Measurements from ENCODE around the gene MCRIP1.
"Not testable (repeated sequence)": the region's sequence is repeated elsewhere in the genome, so short reads cannot be mapped to it uniquely, and the experiment has no call there.

MCRIP1 gene

DNA sequence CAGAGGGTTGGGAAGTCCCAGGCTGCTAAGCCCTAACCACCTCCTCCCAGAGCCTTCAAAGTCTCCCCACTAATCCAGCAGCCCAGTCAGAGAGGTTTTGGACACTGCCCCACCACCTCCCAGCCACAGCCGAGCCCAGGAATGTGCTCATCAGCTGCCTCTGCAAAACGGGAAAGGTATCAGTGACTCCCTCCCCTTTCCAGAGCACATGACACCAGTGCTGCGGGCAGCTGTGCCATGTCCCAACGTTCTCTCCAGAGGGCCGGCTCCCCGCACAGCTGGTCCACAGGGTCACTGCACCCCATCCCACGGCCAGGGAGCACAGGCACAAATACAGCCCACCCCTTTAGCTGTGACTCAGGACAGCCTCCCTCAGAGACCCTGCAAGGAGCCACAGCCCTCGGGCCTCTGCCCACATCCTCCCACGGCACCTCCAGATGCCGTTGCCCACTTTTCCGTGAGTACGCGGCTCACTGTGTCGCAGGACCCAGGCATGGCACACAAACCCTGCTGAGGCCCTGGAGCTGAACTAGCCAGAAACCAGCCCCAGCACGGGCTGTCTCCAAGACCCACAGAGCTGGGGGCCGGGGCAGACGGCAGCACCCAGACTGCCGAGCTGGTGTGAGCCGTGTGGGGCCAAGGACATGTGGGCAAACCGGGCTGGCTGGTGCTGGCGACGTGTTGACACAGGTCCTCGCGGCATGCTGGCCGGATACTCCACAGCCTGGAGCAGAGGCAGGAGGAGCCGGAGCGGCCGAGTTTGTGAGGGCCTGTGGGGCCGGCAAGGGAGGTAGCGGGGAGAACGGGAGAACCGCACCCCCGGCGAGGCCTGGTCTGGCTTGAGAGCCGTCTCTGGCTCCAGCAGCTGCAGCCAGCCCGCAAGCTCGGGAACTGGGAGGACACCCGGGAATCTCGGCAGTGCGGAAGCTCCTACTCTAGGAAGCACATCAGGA, 8.0 kb upstream of the MCRIP1 start:
- no peak for DNase-seq (ENCODE audit: low spot score)

DNA sequence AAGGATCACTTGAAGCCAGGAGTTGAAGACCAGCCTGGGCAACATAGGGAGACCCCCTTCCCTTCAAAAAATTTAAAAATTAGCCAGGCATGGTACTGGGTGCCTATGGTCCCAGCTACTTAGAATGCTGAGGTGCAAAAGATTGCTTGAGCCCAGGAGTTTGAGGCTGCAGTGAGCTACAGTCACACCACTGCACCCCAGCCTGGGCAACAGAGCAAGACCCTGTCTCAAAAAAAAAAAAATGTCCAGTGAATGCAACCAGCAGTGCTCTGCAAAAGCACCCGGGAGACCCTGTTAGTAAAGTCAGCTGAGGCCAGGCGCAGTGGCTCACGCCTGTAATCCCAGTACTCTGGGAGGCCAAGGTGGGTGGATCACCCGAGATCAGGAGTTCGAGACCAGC, 7.0 kb upstream of the MCRIP1 start:
- not testable (repeated sequence) for DNase-seq (ENCODE audit: low spot score)

GRCh38 chr17:81839301-81839700, 6.2 kb upstream of the MCRIP1 start:
- DNase-seq (ENCODE audit: low spot score): no peak

DNA sequence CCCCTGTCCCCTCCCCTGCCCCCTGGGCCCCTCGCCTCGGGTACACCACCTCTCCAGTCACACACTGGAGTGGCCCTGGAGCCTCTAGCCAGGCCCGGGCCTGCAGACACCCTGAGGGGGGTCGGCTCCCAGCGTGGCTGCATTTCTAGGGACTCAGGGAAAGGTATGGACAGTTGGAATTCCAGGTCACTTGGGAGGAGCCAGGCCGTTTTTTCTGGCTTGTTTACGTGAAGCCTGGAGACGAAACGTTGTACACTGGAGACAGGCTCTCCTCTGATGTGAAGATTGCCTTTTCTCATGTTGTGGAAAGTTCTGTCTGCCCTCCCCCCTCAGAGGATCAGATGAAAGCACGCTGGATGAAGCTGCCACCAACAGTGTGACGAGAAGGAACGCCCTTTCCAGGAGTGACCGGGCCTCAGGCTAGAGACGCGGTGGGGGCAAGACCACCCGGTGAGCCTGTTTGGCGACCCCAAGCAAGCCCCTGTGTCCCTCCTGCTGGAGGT, 5.7 kb upstream of the MCRIP1 start:
- no peak for DNase-seq (ENCODE audit: low spot score)

GRCh38 chr17:81837641-81838040, 4.5 kb upstream of the MCRIP1 start:
- DNase-seq (ENCODE audit: low spot score): no peak

GRCh38 chr17:81834831-81835267, 1.8 kb upstream of the MCRIP1 start, which contains the start of gene PPP1R27:
TSS of gene PPP1R27 (minus strand) at chr17:81835050. CDS start at chr17:81834953, 97 bp downstream.
- DNase-seq (ENCODE audit: low spot score): no peak

GRCh38 chr17:81833921-81834830, 1.1 kb upstream of the MCRIP1 start:
- no peak for DNase-seq (ENCODE audit: low spot score)

- peak; percentile 66 for DNase-seq (ENCODE audit: low spot score)
Observed at GRCh38 chr17:81832608-81833159, 407 bp downstream of the MCRIP1 start.

GRCh38 chr17:81831957-81832607, 1.0 kb downstream of the MCRIP1 start:
- peak; percentile 57 for DNase-seq (ENCODE audit: low spot score)

DNA sequence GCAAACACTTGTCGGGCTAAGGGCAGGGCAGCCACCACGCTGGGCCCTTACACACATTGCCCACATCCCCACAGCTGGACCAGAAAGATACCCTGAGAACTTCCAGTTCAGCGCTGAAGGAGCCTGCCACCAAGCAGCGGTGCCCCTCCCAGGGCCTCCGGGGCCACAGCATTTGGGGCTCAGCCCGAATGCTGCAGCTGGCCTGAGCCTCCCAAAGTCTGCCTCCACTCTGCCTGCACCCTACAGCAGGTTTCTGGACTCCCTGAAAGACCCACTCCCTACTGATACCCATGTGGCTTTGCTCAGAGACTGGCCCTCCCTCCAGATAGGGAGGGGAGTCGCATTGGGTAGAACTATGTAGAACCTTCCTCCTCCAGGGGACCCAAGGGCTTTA, 1.5 kb downstream of the MCRIP1 start:
- DNase-seq (ENCODE audit: low spot score): no peak

- DNase-seq (ENCODE audit: low spot score): no peak
Observed at GRCh38 chr17:81829858-81830257, 3.2 kb downstream of the MCRIP1 start.

DNA sequence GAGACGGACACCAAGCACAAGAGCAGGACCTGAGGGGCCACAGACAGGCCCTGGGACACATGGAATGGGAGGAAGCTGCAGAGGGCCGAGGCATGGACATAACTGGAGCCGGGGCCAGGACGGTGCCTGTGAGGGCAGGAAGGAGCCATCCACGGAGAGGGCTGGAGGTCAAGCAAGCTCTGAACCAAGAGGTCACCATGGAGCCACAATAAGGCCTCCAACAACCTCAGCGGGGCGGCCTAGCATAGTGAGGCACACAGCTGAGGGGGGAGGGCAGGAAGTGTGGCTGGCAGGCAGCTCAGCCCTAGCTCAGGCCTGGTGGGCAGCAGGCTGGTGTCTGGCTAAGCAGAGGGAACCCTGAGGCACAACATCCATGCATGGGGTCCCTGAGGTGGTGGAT, 4.4 kb downstream of the MCRIP1 start:
- DNase-seq (ENCODE audit: low spot score): no peak

DNA sequence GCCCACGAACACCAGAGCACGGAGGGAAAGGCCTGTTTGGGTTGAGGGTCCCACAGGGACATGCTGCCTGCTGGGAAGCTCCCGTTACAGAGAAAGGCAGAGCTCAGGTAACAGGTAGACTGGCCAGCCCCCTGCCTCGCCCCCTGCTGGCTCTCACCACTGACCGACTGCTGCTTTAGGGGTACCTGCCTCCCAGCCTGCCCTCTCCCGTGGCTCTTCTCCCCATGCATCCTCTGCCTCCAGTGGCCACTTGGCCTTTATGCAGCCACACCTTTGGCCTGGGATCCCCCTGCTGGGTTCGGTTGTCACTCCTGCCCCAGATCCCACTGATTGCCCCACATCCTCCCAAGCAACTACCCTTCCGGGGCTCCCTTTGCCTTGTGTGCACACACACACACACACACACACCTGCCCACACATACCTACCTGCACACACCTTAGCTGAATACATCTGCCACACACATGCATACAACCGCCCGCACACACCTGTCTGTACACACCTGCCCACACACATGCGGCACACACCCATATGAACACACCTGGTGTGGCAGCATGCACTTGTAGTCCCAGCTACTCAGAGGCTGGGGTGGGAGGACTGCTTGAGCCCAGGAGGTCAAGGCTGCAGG, 7.1 kb downstream of the MCRIP1 start:
- DNase-seq (ENCODE audit: low spot score): no peak

GRCh38 chr17:81824595-81824994, 8.5 kb downstream of the MCRIP1 start:
- no peak for DNase-seq (ENCODE audit: low spot score)

- no peak for DNase-seq (ENCODE audit: low spot score)
Observed at GRCh38 chr17:81823820-81824550, 9.1 kb downstream of the MCRIP1 start.

DNA sequence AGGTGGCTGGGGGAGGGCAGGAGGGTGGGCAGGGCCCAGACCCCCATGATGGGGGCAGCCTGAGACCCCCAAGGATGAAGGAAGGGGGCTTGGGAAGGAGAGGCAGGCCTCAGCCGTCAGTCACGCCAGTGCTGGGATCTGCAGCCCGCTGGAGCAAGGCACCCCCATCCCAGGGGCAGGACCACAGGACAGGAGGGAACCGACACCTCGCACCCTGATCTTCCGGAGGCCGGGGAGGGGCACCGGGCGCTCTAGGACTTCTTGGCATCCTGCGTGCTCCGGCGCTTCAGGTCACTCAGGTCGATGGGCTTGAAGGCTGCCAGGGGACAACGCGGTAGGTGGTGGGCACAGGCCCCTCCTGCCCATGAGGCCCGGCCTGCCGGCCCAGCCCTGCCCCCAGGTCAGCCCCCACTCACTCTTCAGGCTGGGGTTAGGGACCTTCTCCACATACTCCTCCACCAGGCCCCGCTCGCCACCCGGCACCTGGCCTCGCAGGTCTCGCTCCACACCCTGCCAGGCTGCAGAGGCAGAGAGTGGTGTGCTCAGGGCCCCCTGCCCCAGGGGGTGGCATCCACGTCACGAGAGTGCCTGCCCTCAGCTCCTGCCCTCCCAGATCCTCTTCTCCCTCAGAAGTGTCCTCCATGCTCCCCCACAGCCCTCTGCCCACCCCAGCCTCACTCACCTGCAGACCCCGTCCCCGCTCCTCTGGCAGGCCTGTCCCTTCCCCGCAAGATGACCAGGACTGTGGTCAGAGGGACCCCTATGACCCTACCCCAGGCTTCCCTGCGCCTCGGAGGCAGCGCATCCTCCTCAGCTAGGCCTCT, 9.9 kb downstream of the MCRIP1 start:
- DNase-seq (ENCODE audit: low spot score): no peak

GRCh38 chr17:81822312-81822637, 10.8 kb downstream of the MCRIP1 start:
- no peak for DNase-seq (ENCODE audit: low spot score)

- peak; percentile 83 for DNase-seq (ENCODE audit: low spot score)
Observed at GRCh38 chr17:81821603-81822311, 11.3 kb downstream of the MCRIP1 start.

DNA sequence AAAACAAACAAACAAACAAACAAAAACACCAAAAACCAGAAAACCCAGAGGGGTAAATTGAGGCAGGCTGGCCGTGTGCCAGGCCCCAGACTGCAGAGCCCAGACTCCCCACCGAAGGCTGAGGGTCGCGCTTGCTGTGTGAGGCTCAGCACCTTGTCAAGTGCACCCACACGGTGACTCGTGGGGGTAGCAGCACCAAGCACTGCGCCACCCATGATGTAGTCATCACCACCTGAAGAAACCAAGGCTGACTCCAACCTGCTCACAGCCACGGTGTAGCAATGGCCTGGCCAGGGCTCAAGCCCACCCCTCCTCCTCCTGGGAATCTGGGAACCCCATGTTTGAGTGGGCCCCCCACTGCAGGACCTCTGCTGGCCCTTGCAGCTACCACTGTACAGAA, 11.9 kb downstream of the MCRIP1 start:
- no peak for DNase-seq (ENCODE audit: low spot score)

Measured in GM03348 (cell line).